RPMI7951 (cell line): ENCODE measurements around the gene ARRDC3. TPM values are rescaled to one million over a fixed set of nuclear protein-coding genes. Genes with fewer than 3 reads are reported as not detected.
A peak's percentile ranks its signal among the peaks of the same experiment; 100 is the strongest.
"Not testable (repeated sequence)": the region's sequence is repeated elsewhere in the genome, so short reads cannot be mapped to it uniquely, and the experiment has no call there.

Experiments used
- DNase-seq: peaks from one replicate; pipeline ENCODE4 v3.0.0-alpha.2; 2012; ENCODE audit warnings: low read depth
- total RNA-seq: library from RNA; depleted of rRNA; stranded (reverse); fragments of >200 nt; shearing (Covaris generic); gene quantifications from 2 replicates; pipeline ENCODE4 v1.2.3, GENCODE V29; 2014; rRNA removed

ARRDC3 gene
- 56.7 and 64.2 TPM in 2 replicates for total RNA-seq

GRCh38 chr5:91383027-91383955, at the start of gene ARRDC3:
TSS of gene ARRDC3 (minus strand) at chr5:91383317. CDS start at chr5:91383092, 225 bp downstream.
- DNase-seq = peak; percentile 93

DNA sequence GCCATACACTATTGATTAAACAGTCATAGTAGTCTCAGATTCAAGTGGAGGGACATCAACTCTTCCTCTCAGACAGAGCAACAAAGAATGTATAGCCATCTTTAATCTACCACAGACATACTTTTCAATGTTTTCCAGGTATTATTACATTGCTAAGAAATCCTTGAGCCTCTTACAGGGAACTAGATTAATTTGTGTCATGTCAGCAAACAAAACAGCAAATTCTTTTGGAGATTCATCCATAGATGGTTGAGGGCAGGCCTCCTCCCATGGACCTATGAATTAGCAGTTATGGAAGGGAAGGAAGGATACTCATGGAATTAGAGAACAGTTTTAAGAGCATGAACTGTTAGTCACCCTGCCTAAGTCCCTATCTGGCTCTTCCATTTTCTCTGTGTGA, 47.8 kb upstream of the ARRDC3 start:
- no peak for DNase-seq

GRCh38 chr5:91424638-91425436, 41.7 kb upstream of the ARRDC3 start:
- no peak for DNase-seq

DNA sequence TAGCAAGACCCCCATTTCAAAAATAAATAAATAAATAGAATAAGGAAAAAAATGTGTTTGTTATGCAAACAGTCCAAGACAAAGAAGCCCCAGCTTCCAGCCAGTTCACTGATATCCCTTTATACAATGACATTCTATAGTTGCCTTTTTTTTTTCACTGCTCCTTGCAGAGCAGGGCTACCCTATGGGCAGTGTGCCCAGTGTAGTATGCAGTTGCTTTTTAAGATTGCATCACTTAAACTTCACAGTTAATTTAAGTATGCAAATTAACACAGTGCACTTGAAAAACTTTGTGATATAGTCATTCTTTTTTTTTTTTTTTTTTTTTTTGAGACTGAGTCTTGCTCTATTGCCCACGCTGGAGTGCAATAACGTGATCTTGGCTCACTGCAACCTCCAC, 40.8 kb upstream of the ARRDC3 start:
- no peak for DNase-seq

DNA sequence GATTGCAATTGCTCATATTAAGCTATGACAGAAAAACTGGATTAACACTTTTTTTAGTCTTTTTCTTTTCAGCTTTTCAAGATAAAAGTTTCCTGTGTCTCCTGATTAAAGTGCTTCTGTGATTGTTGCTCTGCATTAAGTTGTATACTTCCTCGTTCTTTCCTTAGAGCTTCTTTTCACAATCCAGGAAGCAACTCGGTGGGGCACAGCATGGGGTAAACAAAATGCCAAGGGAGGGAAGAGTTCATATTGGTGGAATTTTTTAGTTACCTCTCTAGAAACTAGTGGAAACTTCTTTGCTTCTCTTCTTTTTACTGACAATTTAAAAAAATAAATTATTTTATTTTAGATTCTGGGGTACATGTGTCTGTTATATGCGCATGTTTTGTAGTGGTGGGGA, 37.8 kb upstream of the ARRDC3 start:
- DNase-seq = no peak

GRCh38 chr5:91419571-91420537, 36.7 kb upstream of the ARRDC3 start:
- DNase-seq = peak; percentile 47

GRCh38 chr5:91419136-91419535, 36.0 kb upstream of the ARRDC3 start:
- no peak for DNase-seq

GRCh38 chr5:91418158-91418557, 35.0 kb upstream of the ARRDC3 start:
- DNase-seq = no peak

DNA sequence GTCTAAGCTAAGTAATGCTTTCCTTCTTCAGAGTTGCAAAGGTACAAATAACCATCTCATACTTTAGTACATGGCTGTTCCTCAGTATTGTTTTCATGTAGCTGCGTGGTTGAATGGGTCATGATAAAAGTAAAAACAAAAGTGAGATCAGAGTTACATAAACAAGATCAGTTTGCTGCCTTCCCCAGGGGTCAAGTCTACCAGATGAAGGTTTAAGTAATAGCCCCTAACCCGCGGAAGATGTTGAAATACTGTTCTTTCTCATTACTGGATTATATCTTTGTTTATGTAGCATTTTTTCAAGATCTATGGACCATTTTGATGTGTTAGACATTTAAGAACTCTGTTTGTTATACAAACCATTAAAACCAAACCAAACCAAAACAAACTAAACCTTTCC, 34.1 kb upstream of the ARRDC3 start:
- DNase-seq = no peak

- no peak for DNase-seq
These were observed 33.4 kb upstream of the ARRDC3 start for GRCh38 chr5:91416491-91416890.

- DNase-seq = no peak
These were observed 26.2 kb upstream of the ARRDC3 start for GRCh38 chr5:91409304-91409703.

GRCh38 chr5:91408710-91409109, 25.6 kb upstream of the ARRDC3 start:
- no peak for DNase-seq

DNA sequence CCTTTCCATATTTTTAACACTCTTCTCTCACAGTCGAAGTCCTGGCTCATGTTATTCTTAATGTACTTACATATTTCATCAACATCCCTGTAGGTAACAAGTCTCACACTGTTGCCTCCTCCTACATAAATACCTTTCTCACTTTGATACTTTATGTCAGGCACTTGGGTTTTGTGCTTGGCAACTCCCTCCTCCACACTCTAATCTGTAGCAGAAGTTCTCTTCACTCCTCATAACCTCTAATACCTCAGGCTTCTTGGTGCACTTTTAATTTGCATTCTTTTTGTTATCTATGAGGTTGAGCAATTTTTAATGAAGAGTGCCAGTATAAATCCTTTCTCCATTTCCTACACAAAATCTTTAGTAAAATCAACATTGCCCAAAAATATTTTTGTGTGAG, 24.1 kb upstream of the ARRDC3 start:
- DNase-seq = no peak

- DNase-seq = no peak
These were observed 20.3 kb upstream of the ARRDC3 start for GRCh38 chr5:91403438-91403837.

GRCh38 chr5:91401175-91401574, 18.1 kb upstream of the ARRDC3 start:
- no peak for DNase-seq

- DNase-seq = no peak
These were observed 14.7 kb upstream of the ARRDC3 start for GRCh38 chr5:91397791-91398190.

- no peak for DNase-seq
These were observed 7.2 kb upstream of the ARRDC3 start for GRCh38 chr5:91390268-91390667.

DNA sequence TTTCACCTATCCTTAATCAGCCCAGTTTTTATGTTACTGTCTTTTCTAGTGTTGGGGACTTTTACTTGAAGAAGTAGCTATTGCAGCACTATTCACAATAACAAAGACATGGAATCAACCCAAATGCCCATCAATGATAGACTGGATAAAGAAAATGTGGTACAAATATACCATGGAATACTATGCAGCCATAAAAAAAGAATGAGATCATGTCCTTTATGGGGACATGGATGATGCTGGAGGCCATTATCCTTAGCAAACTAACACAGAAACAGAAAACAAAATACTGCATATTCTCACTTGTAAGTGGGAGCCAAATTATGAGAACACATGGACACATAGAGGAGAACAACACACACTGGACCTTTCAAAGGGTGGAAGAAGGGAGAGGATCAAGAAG, 6.4 kb upstream of the ARRDC3 start:
- DNase-seq = not testable (repeated sequence)

DNA sequence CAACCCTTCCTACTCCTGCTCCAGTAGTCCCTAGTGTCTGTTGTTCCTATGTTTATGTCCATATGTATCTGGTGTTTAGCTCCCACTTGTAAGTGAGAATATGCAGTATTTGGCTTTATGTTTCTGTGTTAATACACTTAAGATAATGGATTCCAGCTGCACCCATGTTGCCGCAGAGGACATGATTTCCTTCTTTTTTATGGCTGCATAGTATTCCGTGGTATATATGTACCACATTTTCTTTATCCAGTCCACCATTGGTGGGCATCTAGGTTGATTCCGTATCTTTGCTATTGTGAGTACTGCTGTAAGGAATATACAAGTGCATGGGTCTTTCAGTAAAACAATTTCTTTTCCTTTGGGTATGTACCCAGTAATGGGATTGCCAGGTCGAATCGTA, 5.2 kb upstream of the ARRDC3 start:
- DNase-seq = no peak

- no peak for DNase-seq
These were observed 3.0 kb upstream of the ARRDC3 start for GRCh38 chr5:91386120-91386519.

GRCh38 chr5:91385596-91385995, 2.5 kb upstream of the ARRDC3 start:
- DNase-seq = not testable (repeated sequence)
